Hematopoietic multipotent progenitor cell treated with erythropoietin and hydrocortisone succinate and interleukin-3 and kit ligand, for 6 days (in vitro differentiated cells): ENCODE results near the gene RBP5.

Experiments
- DNase-seq: peaks from one replicate; pipeline ENCODE4 v3.0.0-alpha.2; 2015

RBP5 gene

GRCh38 chr12:7128681-7129286 lies at the start of gene RBP5:
Gene RBP5 (minus strand): TSS chr12:7128889. CDS start chr12:7128775, 114 bp downstream.
- no peak for DNase-seq

- no peak for DNase-seq
Measured at GRCh38 chr12:7178481-7178880, 49.8 kb upstream of the RBP5 start.

GRCh38 chr12:7176595-7176994 lies 47.9 kb upstream of the RBP5 start:
- DNase-seq = no peak

GRCh38 chr12:7175493-7175892 lies 46.8 kb upstream of the RBP5 start:
- no peak for DNase-seq

DNA sequence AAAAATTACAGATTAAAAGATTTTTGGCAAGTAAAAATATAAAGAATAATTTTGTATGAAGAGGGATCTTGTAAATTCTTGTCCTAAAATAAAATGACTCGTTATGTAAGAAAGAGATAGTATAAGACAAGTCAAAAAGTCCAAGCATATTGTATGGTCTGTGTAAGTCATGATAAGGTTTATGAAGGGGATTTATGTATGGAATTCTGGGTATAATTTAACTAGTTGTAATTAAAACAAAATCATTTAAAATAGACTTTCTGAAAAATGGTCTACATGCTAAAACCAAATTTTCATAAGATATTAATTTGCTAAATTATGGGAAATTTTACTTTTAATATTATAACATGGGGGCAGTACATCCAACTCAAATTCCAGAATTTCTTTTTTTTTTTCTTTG lies 43.2 kb upstream of the RBP5 start:
- DNase-seq = no peak

GRCh38 chr12:7169951-7170350 lies 41.3 kb upstream of the RBP5 start:
- DNase-seq = no peak

GRCh38 chr12:7162691-7163114 lies 34.0 kb upstream of the RBP5 start:
- DNase-seq = peak; percentile 53

DNA sequence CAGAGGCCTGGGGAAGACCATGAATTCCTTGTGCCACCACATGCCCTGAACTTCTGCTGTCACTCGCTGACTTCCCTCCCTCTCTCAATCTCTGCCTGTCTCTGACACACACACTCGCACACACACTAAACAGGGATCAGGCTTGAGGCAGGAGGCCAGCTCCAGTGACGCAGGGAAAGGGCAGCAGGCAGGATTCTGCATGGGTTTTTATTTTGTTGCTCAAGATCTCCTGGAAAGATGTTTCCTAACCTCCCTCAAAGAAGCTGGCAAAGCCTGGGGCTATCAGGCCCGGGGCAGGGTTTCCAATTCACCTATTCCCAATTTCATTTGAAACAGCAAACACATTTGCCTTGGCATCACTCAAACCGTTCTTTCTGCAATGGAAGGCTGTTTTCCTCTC lies 33.1 kb upstream of the RBP5 start:
- no peak for DNase-seq

- DNase-seq = no peak
Measured at GRCh38 chr12:7161327-7161726, 32.6 kb upstream of the RBP5 start.

DNA sequence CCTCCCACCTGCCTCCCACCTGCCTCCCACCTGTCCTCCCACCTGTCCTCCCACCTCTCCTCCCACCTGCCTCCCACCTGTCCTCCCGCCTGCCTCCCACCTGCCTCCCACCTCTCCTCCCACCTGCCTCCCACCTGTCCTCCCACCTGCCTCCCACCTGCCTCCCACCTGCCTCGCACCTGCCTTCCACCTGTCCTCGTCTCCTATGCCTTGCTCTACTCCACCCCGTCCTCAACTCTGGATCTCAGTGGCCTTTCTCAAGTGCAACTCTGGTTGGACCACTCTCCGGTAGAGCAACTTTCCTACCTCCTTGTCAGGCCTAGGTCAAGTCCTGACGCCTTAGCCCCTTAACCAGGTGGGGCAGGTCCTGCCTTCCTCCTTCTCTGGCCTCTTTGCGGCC lies 31.5 kb upstream of the RBP5 start:
- no peak for DNase-seq

GRCh38 chr12:7158781-7159609 lies 30.3 kb upstream of the RBP5 start:
- no peak for DNase-seq

- DNase-seq = no peak
Measured at GRCh38 chr12:7157391-7157790, 28.7 kb upstream of the RBP5 start.

- DNase-seq = no peak
Measured at GRCh38 chr12:7156259-7157197, 27.8 kb upstream of the RBP5 start.

DNA sequence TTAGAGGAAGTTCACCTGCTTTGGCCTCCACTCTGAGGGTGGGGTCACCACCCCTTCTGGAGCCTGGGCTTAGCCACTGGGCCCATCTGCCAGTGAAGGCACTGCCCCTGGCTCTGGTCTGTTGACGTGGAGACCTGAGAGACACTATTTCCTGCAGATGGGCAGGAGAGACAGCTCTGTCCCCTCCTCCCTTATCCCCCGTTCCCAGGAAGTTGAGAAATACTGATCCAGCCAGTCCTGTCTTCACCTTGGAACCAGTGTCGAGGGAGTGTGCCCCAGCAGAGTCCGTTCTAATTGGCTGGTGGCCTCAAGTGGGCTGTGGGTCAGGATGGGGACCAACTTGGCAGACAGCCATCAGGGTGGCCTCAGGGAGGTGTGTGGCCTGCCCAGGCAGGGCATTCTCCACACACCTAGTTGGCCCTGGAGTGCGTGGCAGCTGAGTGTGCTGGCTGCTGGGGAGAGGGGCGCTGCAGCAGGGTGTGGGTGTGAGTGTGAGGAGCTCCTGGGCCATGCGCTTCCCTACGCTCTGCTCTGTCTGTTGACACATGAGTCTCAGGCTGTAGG lies 26.9 kb upstream of the RBP5 start:
- no peak for DNase-seq

DNA sequence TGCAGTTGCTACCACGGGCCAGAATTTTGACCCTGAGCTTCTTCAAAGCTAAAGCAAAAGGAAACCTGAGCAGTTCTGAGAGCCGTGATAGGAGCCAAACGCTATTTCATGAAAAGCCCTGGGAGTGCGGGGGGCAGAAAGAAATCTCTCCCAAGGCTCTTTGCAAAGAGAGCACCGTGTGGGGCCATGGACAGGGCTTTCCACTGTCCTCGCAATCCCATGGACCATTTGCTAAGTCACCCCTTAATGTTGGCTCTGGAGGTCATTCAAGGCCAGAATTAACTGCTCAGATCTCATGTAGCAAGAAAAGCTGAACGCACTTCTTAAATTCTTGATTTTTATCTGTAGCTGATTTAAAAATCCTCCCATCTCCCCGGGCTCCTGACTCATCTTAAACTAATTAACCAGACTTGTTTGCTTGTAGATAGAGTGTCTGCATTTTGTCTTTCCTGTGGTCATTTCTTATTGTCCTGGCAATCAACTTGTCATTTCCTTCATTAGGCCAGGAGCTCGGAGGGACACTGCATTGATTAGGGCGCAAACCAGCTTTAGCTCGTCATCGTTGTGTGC lies 26.3 kb upstream of the RBP5 start:
- no peak for DNase-seq

- no peak for DNase-seq
Measured at GRCh38 chr12:7154042-7154441, 25.4 kb upstream of the RBP5 start.

GRCh38 chr12:7152818-7153217 lies 24.1 kb upstream of the RBP5 start:
- DNase-seq = no peak

DNA sequence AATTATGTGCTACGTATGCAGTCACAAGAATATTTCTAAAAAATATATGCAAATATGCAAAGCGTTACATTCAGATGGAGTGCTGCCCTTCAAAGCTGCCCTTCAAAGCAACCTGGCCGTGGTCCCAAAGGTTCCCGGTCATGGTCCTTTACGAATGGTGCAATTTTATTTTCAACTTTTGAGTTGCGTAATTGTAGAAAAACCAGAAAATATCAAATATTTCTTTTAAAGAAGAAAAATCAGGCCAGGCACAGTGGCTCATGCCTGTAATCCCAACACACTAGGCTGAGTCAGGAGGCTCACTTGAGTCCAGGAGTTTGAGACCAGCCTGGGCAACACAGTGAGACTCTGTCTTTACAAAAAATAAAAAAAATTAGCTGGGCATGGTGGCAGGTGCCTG lies 22.8 kb upstream of the RBP5 start:
- no peak for DNase-seq

DNA sequence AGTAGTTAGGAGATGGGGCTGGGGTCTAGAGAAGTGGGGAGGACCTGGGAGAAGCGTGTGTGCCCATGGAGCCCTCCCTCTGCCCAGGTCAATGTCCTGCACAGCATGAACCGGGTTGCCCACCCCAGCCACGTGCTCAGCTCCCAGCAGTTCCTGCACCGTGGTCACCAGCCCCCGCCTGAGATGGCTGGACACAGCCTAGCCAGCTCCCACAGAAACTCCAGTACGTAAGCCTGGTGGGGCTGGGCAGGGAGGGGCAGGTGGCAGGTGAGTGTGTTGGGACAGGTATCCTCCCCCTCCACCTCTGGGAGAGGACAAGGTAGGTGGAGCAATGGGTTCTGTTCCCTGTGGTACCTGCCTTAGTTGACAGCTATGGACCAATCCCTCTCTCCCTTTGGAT lies 22.2 kb upstream of the RBP5 start:
- DNase-seq = no peak

GRCh38 chr12:7150356-7150755 lies 21.7 kb upstream of the RBP5 start:
- DNase-seq = no peak

DNA sequence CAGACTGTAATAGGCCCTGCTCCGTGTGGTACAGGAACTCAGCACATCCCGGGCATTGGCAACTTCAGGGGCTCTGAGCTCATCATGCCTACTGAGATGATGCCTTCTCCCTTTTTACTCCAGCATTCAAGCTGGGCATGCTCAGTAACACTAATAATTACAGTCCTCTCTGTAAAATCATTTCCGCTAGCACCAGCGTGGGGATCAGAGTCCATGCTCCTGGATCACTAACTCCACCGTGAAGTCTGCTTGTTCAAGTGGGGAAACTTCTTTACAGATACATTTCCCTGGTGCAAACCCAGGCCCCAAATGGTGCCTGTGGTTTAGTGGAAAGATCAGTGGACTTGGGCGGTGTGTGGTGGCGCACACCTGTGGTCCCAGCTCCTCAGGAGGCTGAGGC lies 18.2 kb upstream of the RBP5 start:
- DNase-seq = no peak

DNA sequence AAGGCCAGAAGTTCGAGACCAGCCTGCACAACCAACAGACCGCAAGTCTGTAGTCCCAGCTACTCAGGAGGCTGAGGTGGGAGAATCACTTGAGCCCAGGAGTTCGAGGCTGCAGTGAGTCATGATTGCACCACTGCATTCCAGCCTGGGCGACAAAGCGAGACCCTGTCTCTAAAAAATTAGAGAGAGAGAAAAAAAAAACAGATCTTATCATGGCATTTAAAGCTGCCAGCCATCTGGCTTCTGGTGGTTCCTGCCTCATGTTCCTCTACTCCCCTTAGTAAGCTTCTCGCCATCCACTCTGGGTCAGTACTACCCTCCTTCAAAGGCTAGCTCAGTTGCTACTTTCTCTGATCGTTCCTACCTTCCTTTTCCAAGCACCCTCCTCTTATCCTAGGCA lies 17.5 kb upstream of the RBP5 start:
- no peak for DNase-seq

GRCh38 chr12:7145671-7146070 lies 17.0 kb upstream of the RBP5 start:
- DNase-seq = no peak
